ENCODE results near the gene VAV2.

The VAV2 gene

GRCh38 chr9:133855371-133855770 lies 136.8 kb downstream of the VAV2 start:
- no peak for ATAC-seq
- TF ChIP-seq TCF4 (CRISPR knock-in tag; IDR thresholded peaks at IDR 0.05; ENCODE audit: borderline replicate concordance), result no peak
- TF ChIP-seq, protein P1, sequence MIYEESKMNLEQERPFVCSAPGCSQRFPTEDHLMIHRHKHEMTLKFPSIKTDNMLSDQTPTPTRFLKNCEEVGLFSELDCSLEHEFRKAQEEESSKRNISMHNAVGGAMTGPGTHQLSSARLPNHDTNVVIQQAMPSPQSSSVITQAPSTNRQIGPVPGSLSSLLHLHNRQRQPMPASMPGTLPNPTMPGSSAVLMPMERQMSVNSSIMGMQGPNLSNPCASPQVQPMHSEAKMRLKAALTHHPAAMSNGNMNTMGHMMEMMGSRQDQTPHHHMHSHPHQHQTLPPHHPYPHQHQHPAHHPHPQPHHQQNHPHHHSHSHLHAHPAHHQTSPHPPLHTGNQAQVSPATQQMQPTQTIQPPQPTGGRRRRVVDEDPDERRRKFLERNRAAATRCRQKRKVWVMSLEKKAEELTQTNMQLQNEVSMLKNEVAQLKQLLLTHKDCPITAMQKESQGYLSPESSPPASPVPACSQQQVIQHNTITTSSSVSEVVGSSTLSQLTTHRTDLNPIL (CRISPR knock-in tag; IDR thresholded peaks at IDR 0.05; ENCODE audit: low read depth), result no peak
- TF ChIP-seq TOX (CRISPR knock-in tag; IDR thresholded peaks at IDR 0.05; ENCODE audit: borderline replicate concordance), result no peak
- TF ChIP-seq PPARA (CRISPR knock-in tag; IDR thresholded peaks at IDR 0.05; ENCODE audit: borderline replicate concordance), result no peak
- TF ChIP-seq CSDC2 (CRISPR knock-in tag; IDR thresholded peaks at IDR 0.05), result no peak
- no peak for TF ChIP-seq ZFP3 (CRISPR knock-in tag; IDR thresholded peaks at IDR 0.05)
- TF ChIP-seq ZNF565 (CRISPR knock-in tag; conservative IDR thresholded peaks at IDR 0.05; ENCODE audit: low read depth), result no peak
- no peak for TF ChIP-seq ZNF8 (CRISPR knock-in tag; IDR thresholded peaks at IDR 0.05)
- no peak for TF ChIP-seq ZFP30 (CRISPR knock-in tag; IDR thresholded peaks at IDR 0.05)
- TF ChIP-seq ZNF70 (CRISPR knock-in tag; IDR thresholded peaks at IDR 0.05), result no peak
- TF ChIP-seq TSHZ2 (CRISPR knock-in tag; IDR thresholded peaks at IDR 0.05), result no peak
- TF ChIP-seq ARNTL (CRISPR knock-in tag; IDR thresholded peaks at IDR 0.05; ENCODE audit: borderline replicate concordance, low read depth), result no peak

- TF ChIP-seq ZFP3 (CRISPR knock-in tag; IDR thresholded peaks at IDR 0.05) (no peak), CSRNP3 (CRISPR knock-in tag; IDR thresholded peaks at IDR 0.05) (no peak), ISL1 (CRISPR knock-in tag; IDR thresholded peaks at IDR 0.05) (no peak), ZNF70 (CRISPR knock-in tag; IDR thresholded peaks at IDR 0.05) (no peak), TOX (CRISPR knock-in tag; IDR thresholded peaks at IDR 0.05; ENCODE audit: borderline replicate concordance) (no peak), BACH2 (CRISPR knock-in tag; IDR thresholded peaks at IDR 0.05; ENCODE audit: borderline replicate concordance) (no peak), PPARA (CRISPR knock-in tag; IDR thresholded peaks at IDR 0.05; ENCODE audit: borderline replicate concordance) (no peak), ARNTL (CRISPR knock-in tag; IDR thresholded peaks at IDR 0.05; ENCODE audit: borderline replicate concordance, low read depth) (no peak), TSHZ2 (CRISPR knock-in tag; IDR thresholded peaks at IDR 0.05) (no peak), CSDC2 (CRISPR knock-in tag; IDR thresholded peaks at IDR 0.05) (no peak), OSR1 (CRISPR knock-in tag; IDR thresholded peaks at IDR 0.05) (no peak), ZC3H10 (CRISPR knock-in tag; IDR thresholded peaks at IDR 0.05) (no peak), GLIS3 (CRISPR knock-in tag; IDR thresholded peaks at IDR 0.05) (no peak), ZNF8 (CRISPR knock-in tag; IDR thresholded peaks at IDR 0.05) (no peak)
- TF ChIP-seq, protein P2, sequence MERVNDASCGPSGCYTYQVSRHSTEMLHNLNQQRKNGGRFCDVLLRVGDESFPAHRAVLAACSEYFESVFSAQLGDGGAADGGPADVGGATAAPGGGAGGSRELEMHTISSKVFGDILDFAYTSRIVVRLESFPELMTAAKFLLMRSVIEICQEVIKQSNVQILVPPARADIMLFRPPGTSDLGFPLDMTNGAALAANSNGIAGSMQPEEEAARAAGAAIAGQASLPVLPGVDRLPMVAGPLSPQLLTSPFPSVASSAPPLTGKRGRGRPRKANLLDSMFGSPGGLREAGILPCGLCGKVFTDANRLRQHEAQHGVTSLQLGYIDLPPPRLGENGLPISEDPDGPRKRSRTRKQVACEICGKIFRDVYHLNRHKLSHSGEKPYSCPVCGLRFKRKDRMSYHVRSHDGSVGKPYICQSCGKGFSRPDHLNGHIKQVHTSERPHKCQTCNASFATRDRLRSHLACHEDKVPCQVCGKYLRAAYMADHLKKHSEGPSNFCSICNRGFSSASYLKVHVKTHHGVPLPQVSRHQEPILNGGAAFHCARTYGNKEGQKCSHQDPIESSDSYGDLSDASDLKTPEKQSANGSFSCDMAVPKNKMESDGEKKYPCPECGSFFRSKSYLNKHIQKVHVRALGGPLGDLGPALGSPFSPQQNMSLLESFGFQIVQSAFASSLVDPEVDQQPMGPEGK (CRISPR knock-in tag; IDR thresholded peaks at IDR 0.05; ENCODE audit: borderline replicate concordance), result no peak
- TF ChIP-seq, protein P1 (CRISPR knock-in tag; IDR thresholded peaks at IDR 0.05; ENCODE audit: low read depth), result no peak
- TF ChIP-seq, protein P3, sequence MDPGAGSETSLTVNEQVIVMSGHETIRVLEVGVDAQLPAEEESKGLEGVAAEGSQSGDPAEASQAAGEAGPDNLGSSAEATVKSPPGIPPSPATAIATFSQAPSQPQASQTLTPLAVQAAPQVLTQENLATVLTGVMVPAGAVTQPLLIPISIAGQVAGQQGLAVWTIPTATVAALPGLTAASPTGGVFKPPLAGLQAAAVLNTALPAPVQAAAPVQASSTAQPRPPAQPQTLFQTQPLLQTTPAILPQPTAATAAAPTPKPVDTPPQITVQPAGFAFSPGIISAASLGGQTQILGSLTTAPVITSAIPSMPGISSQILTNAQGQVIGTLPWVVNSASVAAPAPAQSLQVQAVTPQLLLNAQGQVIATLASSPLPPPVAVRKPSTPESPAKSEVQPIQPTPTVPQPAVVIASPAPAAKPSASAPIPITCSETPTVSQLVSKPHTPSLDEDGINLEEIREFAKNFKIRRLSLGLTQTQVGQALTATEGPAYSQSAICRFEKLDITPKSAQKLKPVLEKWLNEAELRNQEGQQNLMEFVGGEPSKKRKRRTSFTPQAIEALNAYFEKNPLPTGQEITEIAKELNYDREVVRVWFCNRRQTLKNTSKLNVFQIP (CRISPR knock-in tag; IDR thresholded peaks at IDR 0.05; ENCODE audit: borderline replicate concordance, low read depth), result no peak
Observed at GRCh38 chr9:133854765-133855164, 137.4 kb downstream of the VAV2 start.

More at GRCh38 chr9:133854765-133855164, 137.4 kb downstream of the VAV2 start:
- no peak for ATAC-seq
